Measurements from ENCODE around the gene MCM9.

Gene MCM9

GRCh38 chr6:118862443-118862842, 72.5 kb downstream of the MCM9 start:
- DNase-seq: no peak

DNA sequence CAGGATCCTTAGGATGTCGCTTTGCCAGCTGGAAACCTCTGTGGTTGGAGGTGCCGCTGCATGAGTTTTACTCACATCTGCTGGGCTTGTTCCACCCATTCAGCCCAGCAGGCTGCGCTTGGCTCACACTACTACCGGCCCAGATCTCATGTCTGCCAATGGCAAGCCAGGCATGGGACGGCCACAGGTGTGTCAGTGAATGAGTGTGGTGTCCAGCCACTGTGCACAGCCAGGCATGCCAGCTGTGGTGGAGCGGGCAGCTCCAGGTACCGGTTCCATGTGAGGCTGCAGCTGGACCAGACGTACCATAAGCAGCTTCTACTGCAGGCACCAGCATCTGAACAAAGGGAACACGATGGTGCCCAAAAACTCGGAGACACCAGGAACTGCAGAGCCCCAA, 74.1 kb downstream of the MCM9 start:
- no peak for DNase-seq

- DNase-seq: no peak
Measured at GRCh38 chr6:118860363-118860762, 74.6 kb downstream of the MCM9 start.

- no peak for DNase-seq
Measured at GRCh38 chr6:118859517-118860064, 75.4 kb downstream of the MCM9 start.

GRCh38 chr6:118856301-118856700, 78.7 kb downstream of the MCM9 start:
- DNase-seq: no peak

GRCh38 chr6:118853408-118853807, 81.6 kb downstream of the MCM9 start:
- no peak for DNase-seq

DNA sequence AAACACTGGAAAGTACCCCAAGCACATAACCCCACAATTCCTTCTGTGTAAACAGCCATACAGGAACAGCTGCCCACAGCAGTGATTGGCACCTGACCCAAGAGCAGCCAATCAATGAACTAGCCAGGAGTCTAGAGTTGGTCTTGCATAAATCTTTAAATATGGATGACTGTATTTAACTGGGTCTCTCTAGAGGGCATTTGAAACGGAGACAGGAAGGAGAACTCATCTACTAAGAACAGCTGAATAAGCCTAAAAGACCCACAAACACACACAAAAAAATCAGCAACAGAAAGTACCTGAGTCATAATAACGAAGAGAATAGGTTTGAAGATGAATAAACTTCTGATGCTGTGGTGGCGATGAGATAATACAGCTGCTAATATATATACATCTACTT, 90.0 kb downstream of the MCM9 start:
- DNase-seq: no peak

DNA sequence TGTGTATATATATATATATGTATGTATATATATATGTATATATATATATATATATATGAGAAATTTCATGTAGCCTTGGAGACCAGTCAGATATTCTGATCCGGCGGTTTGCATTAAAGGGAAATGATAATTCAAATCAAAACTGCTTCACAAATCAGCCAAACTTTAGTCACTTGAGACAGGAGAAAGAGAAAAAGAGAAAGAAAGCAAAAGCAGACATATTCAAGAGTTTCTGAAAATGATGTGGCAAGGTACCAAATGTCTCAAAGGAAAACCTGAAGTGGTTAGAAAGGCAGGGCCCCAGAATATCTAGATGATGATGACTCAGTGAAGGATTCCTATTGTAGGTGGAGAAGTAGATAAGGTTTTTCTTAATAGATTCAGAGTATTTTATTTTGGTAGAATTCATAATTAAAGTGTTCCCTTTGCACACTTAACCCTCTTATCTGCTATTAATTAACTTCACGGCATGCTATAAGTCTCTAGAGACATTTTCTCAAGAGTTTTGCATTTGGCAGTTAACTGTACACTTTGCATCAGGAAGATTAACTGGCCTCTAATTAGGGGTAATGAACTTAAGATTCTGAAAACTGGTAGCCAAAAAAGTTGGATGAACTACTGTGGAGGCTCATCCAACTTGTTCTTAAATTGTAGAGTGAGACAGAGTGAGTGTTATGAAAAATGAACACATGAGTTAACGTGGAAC, 91.1 kb downstream of the MCM9 start:
- no peak for DNase-seq

DNA sequence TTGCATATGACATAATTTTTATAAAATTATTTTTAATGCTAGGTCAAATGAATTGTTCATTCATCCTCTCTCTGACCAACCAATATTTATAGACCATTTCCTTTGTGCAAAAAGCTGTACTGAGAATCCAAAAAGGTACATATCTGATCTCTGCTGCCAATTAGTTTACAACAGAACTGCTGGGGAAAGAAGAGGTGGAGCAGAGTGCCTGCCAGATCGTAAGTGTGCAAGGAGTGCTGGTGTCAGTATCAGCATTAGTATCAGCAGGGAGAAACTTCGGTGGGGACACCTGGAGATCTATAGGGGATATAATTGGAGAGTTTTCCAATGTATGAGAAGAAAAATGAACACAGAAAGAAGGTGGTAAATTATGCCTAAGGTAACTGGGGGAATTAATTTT, 104.3 kb downstream of the MCM9 start:
- no peak for DNase-seq

GRCh38 chr6:118829817-118830478, 105.0 kb downstream of the MCM9 start:
- no peak for DNase-seq

- DNase-seq: no peak
Measured at GRCh38 chr6:118826096-118826495, 108.9 kb downstream of the MCM9 start.

GRCh38 chr6:118825661-118826060, 109.3 kb downstream of the MCM9 start:
- DNase-seq: no peak

DNA sequence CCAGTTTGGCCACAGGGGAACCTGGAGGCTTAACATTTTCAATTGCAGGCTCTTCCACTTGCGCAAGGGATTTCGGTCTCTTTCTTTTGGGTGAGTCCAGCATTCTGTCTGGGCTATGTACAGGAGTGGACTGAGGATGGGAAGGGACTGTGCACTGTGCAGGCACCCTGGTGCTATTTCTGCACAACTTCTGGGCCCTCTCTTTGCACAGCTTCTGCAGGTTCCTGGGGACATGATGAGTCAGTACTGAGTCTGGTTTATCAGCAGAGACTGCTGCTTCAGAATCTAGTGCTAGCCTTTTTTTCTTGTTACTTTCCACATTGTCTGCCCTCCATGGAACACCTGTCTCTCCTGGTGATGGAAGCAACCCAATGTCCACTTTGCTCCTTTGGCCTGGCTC, 119.5 kb downstream of the MCM9 start:
- DNase-seq: no peak

- peak; percentile 34 to 37 for DNase-seq
Measured at GRCh38 chr6:118813775-118814174, 121.2 kb downstream of the MCM9 start.

DNA sequence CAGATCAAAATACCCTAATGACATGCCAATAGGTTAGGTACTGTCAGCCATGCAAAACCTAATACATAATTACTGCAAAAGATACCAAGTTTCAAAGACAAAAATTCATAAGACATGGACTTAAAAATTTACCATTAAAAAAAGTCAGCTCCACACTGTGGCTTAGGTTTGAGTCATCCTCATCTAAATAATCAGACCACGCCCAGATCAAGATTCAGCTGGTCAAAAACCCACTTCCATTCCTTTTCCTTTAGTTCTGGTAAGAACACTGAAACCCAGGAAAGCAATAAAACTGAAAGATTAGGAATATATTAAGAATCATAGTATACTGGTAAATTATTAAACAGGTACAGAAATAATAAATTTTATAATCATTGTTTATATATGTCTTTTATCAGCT, 122.0 kb downstream of the MCM9 start:
- no peak for DNase-seq

GRCh38 chr6:118810420-118811027, 124.4 kb downstream of the MCM9 start:
- DNase-seq: peak; percentile 47 to 60

- no peak for DNase-seq
Measured at GRCh38 chr6:118808793-118809638, 125.9 kb downstream of the MCM9 start.

DNA sequence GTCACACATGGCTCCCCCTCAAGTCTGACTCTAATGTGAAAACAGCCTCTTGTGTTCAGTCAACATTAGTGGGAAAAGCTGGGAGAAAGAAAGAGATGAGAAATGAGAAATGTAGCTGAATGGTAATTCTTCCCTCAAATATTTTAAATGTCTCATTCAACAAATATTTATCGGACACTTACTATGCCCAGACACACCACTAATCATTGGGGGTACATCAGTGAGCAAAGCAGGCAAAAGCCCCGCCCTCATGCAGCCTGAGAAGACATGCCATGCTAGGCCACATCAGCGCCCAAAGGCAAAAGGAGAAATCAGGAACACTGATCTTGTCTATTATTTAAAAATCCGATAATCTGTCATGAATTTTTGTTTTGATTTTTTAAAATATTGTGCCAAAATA, 130.9 kb downstream of the MCM9 start:
- no peak for DNase-seq

- DNase-seq: no peak
Measured at GRCh38 chr6:118801257-118801656, 133.7 kb downstream of the MCM9 start.

- peak; percentile 83 to 88 for DNase-seq
Measured at GRCh38 chr6:118800394-118801071, 134.4 kb downstream of the MCM9 start.

DNA sequence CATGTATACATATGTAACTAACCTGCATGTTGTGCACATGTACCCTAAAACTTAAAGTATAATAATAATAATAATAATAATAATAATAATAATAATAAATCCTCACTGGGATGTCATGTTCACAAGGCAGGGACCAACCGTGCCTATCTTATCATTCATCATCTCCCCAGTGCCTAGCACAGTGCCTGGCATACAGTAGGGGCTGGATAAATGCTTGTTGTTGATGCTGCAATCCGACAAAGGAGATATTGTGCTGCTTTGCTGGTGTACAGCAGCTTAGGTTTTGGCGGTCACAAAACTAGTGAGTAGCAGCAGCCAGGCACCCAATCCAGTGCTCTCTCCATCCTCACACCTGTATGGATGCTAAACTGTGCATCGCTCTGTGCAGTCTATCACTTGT, 135.1 kb downstream of the MCM9 start:
- DNase-seq: no peak

DNA sequence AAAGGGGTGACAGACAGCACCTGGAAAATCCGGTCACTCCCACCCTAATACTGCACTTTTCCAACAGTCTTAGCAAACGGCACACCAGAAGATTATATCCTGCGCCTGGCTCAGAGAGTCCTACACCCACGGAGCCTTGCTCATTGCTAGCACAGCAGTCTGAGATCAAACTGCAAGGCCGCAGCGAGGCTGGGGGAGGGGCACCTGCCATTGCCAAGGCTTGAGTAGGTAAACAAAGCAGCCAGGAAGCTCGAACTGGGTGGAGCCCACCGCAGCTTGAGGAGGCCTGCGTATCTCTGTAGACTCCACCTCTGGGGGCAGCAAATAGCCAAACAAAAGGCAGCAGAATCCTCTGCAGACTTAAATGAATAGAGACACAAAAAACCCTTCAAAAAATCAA, 138.4 kb downstream of the MCM9 start:
- DNase-seq: peak; percentile 65 to 77

DNA sequence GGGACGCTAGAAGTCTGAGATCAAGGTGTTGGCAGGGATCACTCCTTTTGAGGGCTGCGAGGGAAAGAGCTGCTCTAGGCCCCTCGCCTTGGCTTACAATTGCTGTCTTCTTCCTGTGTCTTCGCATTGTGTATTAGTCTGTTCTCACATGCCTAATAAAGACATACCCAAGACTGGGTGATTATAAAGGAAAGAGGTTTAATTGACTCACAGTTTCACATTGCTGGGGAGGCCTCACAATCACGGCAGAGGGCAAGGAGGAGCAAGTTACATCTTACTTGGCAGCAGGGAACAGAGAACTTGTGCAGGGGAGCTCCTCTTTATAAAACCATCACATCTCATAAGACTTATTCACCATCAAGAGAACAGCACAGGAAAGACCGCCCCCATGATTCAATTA, 143.5 kb downstream of the MCM9 start:
- DNase-seq: no peak
